Measurements from ENCODE around the gene ABCC2.

Gene ABCC2

GRCh38 chr10:99775850-99776249 lies 6.6 kb upstream of the ABCC2 start:
- DNase-seq (ENCODE audit: low read depth) = no peak

GRCh38 chr10:99777918-99778714 lies 4.3 kb upstream of the ABCC2 start:
- DNase-seq (ENCODE audit: low read depth) = no peak

DNA sequence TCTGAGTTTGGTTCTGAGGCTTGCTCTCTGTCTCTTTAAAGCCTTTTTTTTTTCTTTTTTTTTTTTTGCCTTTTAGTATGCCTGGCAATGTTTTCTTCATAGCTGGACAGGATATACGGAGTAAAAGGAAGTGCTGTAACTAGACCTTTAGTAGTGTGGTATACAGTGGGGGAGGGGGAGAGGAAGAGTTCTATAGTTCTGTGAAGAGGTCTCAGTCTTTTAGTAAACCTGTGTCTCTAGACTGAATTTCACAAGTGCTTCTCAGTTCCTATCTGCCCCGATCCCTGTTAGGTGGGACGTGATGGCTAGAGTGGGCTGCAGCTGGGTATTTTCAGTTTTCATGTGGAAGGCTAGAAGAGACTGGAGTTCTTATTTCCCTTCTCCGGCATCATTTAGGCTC lies 3.1 kb upstream of the ABCC2 start:
- DNase-seq (ENCODE audit: low read depth) = no peak

- no peak for DNase-seq (ENCODE audit: low read depth)
Measured at GRCh38 chr10:99781734-99782429, 558 bp upstream of the ABCC2 start.

- no peak for DNase-seq (ENCODE audit: low read depth)
Measured at GRCh38 chr10:99784016-99784726, 1.7 kb downstream of the ABCC2 start.

- DNase-seq (ENCODE audit: low read depth) = no peak
Measured at GRCh38 chr10:99784727-99785441, 2.4 kb downstream of the ABCC2 start.

DNA sequence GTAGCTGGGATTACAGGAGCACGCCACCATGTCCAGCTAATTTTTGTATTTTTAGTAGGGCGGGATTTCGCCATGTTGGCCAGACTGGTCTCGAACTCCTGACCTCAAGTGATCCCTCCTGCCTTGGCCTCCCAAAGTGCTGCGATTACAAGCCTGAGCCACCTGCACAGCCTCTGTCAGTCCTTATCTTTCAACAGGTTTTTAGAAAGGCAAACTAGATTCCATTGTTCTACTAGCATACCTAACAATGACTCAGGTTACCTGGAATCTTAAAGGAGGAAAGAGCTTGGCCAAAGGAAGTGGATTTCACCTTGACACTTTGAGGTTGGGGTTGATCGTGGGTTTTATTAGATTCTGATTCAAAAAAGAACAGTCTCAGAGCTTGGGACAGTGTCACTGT lies 3.2 kb downstream of the ABCC2 start:
- DNase-seq (ENCODE audit: low read depth) = no peak

GRCh38 chr10:99787311-99787710 lies 4.9 kb downstream of the ABCC2 start:
- DNase-seq (ENCODE audit: low read depth) = no peak

GRCh38 chr10:99787782-99788445 lies 5.5 kb downstream of the ABCC2 start:
- DNase-seq (ENCODE audit: low read depth) = no peak

DNA sequence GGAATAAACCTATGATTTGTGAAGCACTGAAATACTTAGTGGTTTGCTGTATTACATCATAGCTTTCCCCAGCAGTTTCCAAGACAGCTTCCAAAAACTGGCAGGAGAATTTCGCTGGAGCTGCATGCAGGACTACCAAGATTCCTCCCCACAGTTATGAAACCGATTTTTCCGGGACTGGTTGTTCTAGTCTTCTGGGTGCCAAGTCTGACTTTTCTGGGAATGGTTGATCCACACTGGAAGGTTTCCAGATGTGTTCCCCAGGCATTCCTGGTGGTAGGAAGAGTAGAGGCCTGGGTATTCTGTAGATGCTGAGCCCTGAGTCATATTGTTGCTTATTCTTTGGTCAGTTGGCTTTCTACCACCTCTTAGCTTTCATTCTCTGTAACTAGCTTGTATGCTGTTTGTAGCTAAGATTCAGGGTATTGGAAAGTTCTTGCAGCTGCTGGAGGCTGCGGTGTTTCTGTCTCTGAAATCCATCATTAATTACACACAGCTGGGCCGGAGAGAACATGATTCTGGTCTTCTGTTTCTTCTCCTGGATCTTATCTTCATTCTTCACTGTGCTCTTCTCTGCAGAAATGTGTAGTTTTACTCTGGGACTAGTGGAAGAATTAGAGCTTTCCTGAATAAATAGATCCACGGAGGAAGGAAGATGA lies 6.3 kb downstream of the ABCC2 start:
- no peak for DNase-seq (ENCODE audit: low read depth)

GRCh38 chr10:99791831-99792230 lies 9.4 kb downstream of the ABCC2 start:
- DNase-seq (ENCODE audit: low read depth) = no peak

DNA sequence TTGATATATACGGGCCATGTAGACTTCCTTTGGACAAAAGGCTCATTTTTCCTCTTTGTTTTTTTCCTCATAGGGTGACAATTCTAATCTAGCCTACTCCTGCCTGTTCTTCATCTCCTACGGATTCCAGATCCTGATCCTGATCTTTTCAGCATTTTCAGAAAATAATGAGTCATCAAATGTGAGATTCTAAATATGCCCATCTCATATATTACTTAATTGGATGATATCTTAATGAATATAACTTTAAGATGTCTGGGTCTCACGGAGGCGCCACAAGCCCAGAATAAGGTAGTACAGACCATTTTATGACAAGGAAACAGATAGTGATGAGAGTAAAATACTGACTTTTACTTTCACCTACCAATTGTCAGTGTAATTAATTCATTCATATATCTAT lies 11.4 kb downstream of the ABCC2 start:
- DNase-seq (ENCODE audit: low read depth) = no peak

DNA sequence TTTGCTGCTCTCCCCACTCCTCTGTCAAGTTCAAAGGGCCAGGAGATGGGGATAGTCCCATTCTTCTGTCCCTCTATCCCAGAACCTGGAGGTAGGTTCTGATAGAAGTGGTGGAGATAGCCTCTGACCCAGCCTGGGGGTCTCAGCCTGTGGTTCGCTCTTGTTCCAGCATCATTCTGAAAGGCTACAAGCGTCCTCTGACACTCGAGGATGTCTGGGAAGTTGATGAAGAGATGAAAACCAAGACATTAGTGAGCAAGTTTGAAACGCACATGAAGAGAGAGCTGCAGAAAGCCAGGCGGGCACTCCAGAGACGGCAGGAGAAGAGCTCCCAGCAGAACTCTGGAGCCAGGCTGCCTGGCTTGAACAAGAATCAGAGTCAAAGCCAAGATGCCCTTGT lies 14.5 kb downstream of the ABCC2 start:
- DNase-seq (ENCODE audit: low read depth) = no peak

GRCh38 chr10:99798031-99798430 lies 15.6 kb downstream of the ABCC2 start:
- no peak for DNase-seq (ENCODE audit: low read depth)

DNA sequence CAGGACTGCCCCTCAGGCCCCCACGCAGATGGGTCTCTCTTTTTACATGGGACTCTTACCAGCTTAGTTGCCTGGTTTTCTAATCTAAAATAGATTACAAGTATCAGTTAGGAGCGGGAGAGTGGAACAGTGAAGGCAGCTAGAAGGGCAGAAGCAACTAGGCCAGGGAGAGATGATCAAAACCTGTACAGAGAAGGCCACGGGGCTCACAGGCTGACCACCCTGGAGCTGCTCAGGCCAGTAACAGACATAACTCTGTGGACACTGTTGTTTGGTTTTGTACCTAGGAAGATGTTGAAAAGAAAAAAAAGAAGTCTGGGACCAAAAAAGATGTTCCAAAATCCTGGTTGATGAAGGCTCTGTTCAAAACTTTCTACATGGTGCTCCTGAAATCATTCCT lies 16.5 kb downstream of the ABCC2 start:
- no peak for DNase-seq (ENCODE audit: low read depth)

DNA sequence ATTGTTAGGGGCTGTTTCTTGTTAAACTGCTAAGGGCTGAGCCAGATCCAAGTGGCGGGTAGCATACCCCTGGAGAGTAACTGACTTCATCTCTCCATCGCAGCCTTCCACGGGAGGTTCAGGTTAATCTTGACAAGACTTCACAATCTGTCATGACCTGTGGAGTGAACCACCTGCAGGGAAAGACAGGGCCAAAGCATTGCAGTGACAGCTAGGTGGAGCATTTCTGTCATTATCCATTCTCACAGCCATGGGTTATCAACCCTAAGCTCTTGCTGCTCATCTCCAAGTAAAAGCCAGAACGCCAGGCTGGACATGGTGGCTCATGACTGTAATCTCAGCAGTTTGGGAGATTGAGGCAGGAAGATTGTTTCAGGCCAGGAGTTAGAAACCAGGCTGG lies 17.2 kb downstream of the ABCC2 start:
- DNase-seq (ENCODE audit: low read depth) = no peak

GRCh38 chr10:99804471-99804870 lies 22.0 kb downstream of the ABCC2 start:
- DNase-seq (ENCODE audit: low read depth) = no peak

GRCh38 chr10:99805190-99805589 lies 22.8 kb downstream of the ABCC2 start:
- DNase-seq (ENCODE audit: low read depth) = no peak

GRCh38 chr10:99806091-99806490 lies 23.7 kb downstream of the ABCC2 start:
- DNase-seq (ENCODE audit: low read depth) = no peak

GRCh38 chr10:99807786-99808185 lies 25.3 kb downstream of the ABCC2 start:
- no peak for DNase-seq (ENCODE audit: low read depth)

- DNase-seq (ENCODE audit: low read depth) = no peak
Measured at GRCh38 chr10:99808270-99808669, 25.8 kb downstream of the ABCC2 start.
